Measurements from ENCODE around the gene RPN1. TPM values are rescaled to one million over a fixed set of nuclear protein-coding genes. Genes with fewer than 3 reads are reported as not detected.

RPN1 gene
- total and polyA plus RNA-seq, 10 of the 15 experiments (the other 5 are each of a cell fraction or from before 2014, with no cell fraction given): 56.1 to 266 (median 157) TPM

DNA sequence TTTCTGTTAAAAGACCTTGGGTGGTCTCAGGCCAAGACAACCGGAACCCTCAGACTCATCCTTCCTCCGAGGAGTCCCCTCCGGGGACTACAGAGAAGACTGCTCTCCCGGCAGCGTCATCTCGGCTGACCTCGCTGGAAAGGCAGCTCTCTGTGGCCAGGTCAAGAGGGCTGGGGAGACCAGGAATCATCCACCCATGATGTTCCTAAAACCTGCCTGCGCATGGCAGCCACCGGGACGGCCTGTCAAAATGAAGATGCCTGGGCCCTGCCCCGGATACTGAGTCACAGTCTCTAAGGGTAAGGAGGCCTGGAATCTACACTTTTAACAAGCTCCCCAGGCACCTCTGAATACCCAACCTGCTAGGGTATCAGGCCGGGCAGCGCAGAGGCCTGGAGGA, 78.6 kb downstream of the RPN1 start:
- SMC1A ChIA-PET (ENCODE audit: uncharacterized antibody, unreplicated experiment): no interaction called here
- TF ChIP-seq DPF2 (IDR thresholded peaks at IDR 0.05) (no peak), EZH2 (IDR thresholded peaks at IDR 0.05; ENCODE audit: borderline replicate concordance, control insufficient read depth, low read depth, low read length) (no peak), ETV6 (conservative IDR thresholded peaks at IDR 0.05 in 1 of 2, IDR thresholded peaks at IDR 0.05 in 1 of 2; ENCODE audit: borderline replicate concordance in 1 of 2, low read depth in 1 of 2) (no peak), NRF1 (conservative IDR thresholded peaks at IDR 0.05; ENCODE audit: low read depth, low read length) (no peak), SP1 (IDR thresholded peaks at IDR 0.05; ENCODE audit: low read depth, low read length) (no peak), SMARCA5 (IDR thresholded peaks at IDR 0.05) (no peak)
- Histone ChIP-seq H3K79me2 (ENCODE audit: control insufficient read depth, insufficient read depth, low read length) (no peaks in the 10 kb centered on the region), H3K9ac (ENCODE audit: control insufficient read depth, insufficient read depth, low read length) (no peak overlapping the region), H3K9me3 (replicated peaks; ENCODE audit: control insufficient read depth, insufficient read depth, low read length) (no peaks in the 10 kb centered on the region), H3K4me3 (no peak overlapping the region), H3K4me2 (ENCODE audit: control insufficient read depth, insufficient read depth) (no peak overlapping the region), H3K4me1 (ENCODE audit: control insufficient read depth, insufficient read depth, low read length) (peaks cover 6% of the 10 kb centered on the region), H3K27ac (ENCODE audit: control insufficient read depth, insufficient read depth) (no peak overlapping the region), H4K20me1 (ENCODE audit: control insufficient read depth, insufficient read depth) (no peaks in the 10 kb centered on the region), H3K27me3 (replicated peaks in 1 of 2; ENCODE audit: control insufficient read depth in 2 of 2, insufficient read depth in 2 of 2, low read length in 1 of 2) (no peaks in the 10 kb centered on the region; a peak in 2 of 4 replicates), H2AFZ (ENCODE audit: control insufficient read depth, low read depth, low read length) (no peak overlapping the region), H3K36me3 (ENCODE audit: control insufficient read depth in 2 of 2, insufficient read depth in 2 of 2, low read length in 1 of 2) (no peaks in the 10 kb centered on the region)
- in situ Hi-C loops (cut with MboI): no loop called here
- intact Hi-C loops (cut with micrococcal nuclease; ENCODE audit: unreplicated experiment): no loop called here
- POLR2A ChIA-PET: no interaction called here
- WGBS (ENCODE audit: insufficient coverage, insufficient replicate concordance, low lambda C conversion rate, missing lambda C conversion rate): 69% methylated on average over 13 of the region's 13 CpGs
- BruUV-seq (replicated peaks): no TSS peak
- ATAC-seq (no peak), DNase-seq (ENCODE audit: low read depth, low spot score) (no peak), FAIRE-seq (no peak)
- RAD21 ChIA-PET (ENCODE audit: unreplicated experiment): no interaction called here
- CTCF ChIA-PET: interaction anchor here (0.9 to 2.6 kb wide), 2 partner anchors 10 to 145 kb away, joined by 5 read pairs; no protein-coding TSS in a partner anchor

Other genes with a start within 250 kb of the RPN1 start
- gene DNAJB8, start 183.9 kb downstream of the RPN1 start, total RNA-seq (2014; rRNA removed): not detected in 2 replicates
- not detected in 2 replicates for gene DNAJB8, start 183.9 kb downstream of the RPN1 start, total RNA-seq (2014; rRNA removed; fragmentation: Illumina TruSeq; extraction: Trizol)
- not detected in 2 replicates for gene DNAJB8, start 183.9 kb downstream of the RPN1 start, total RNA-seq (2021)
- not detected in 2 replicates for gene DNAJB8, start 183.9 kb downstream of the RPN1 start, polyA plus RNA-seq (2011; rRNA removed)
- gene DNAJB8, start 183.9 kb downstream of the RPN1 start, polyA plus RNA-seq (2014; fragmentation: Illumina TruSeq; extraction: Trizol): not detected in 2 replicates
- not detected for gene DNAJB8, start 183.9 kb downstream of the RPN1 start, polyA plus RNA-seq (2014; fragmentation: Nextera tagmentation; extraction: Ambion mirVana)
- not detected in 2 replicates for gene DNAJB8, start 183.9 kb downstream of the RPN1 start, polyA plus RNA-seq (2014; rRNA removed)
- gene DNAJB8, start 183.9 kb downstream of the RPN1 start, polyA plus RNA-seq (2016; fragmentation: Nextera tagmentation; extraction: Ambion mirVana): not detected
- gene GATA2, start 157.6 kb downstream of the RPN1 start, total RNA-seq (2014; rRNA removed): not detected in 2 replicates
- not detected in 2 replicates for gene GATA2, start 157.6 kb downstream of the RPN1 start, total RNA-seq (2014; rRNA removed; fragmentation: Illumina TruSeq; extraction: Trizol)
- gene GATA2, start 157.6 kb downstream of the RPN1 start, total RNA-seq (2021): 0.13 and 0.56 TPM in 2 replicates
- not detected in 2 replicates for gene GATA2, start 157.6 kb downstream of the RPN1 start, polyA plus RNA-seq (2011; rRNA removed)
- not detected in 2 replicates for gene GATA2, start 157.6 kb downstream of the RPN1 start, polyA plus RNA-seq (2014; fragmentation: Illumina TruSeq; extraction: Trizol)
- not detected for gene GATA2, start 157.6 kb downstream of the RPN1 start, polyA plus RNA-seq (2014; fragmentation: Nextera tagmentation; extraction: Ambion mirVana)
- not detected in 2 replicates for gene GATA2, start 157.6 kb downstream of the RPN1 start, polyA plus RNA-seq (2014; rRNA removed)
- not detected for gene GATA2, start 157.6 kb downstream of the RPN1 start, polyA plus RNA-seq (2016; fragmentation: Nextera tagmentation; extraction: Ambion mirVana)
- 42.2 and 44.4 TPM in 2 replicates for gene RAB7A, start 75.4 kb upstream of the RPN1 start, total RNA-seq (2014; rRNA removed)
- 73.7 and 75.3 TPM in 2 replicates for gene RAB7A, start 75.4 kb upstream of the RPN1 start, total RNA-seq (2014; rRNA removed; fragmentation: Illumina TruSeq; extraction: Trizol)
- 151 and 171 TPM in 2 replicates for gene RAB7A, start 75.4 kb upstream of the RPN1 start, total RNA-seq (2021)
- 212 and 237 TPM in 2 replicates for gene RAB7A, start 75.4 kb upstream of the RPN1 start, polyA plus RNA-seq (2011; rRNA removed)
- gene RAB7A, start 75.4 kb upstream of the RPN1 start, polyA plus RNA-seq (2014; fragmentation: Illumina TruSeq; extraction: Trizol): 200 and 201 TPM in 2 replicates
- 10 to 100 TPM; 40.3 to 43.0 TPM for gene RAB7A, start 75.4 kb upstream of the RPN1 start, polyA plus RNA-seq (2014; fragmentation: Nextera tagmentation; extraction: Ambion mirVana)
- gene RAB7A, start 75.4 kb upstream of the RPN1 start, polyA plus RNA-seq (2014; rRNA removed): 136 and 148 TPM in 2 replicates
- 100 to 1,000 TPM; 175 to 183 TPM for gene RAB7A, start 75.4 kb upstream of the RPN1 start, polyA plus RNA-seq (2016; fragmentation: Nextera tagmentation; extraction: Ambion mirVana)
- 43.8 and 47.6 TPM in 2 replicates for gene ACAD9, start 228.8 kb upstream of the RPN1 start, total RNA-seq (2014; rRNA removed)
- 31.2 and 33.4 TPM in 2 replicates for gene ACAD9, start 228.8 kb upstream of the RPN1 start, total RNA-seq (2014; rRNA removed; fragmentation: Illumina TruSeq; extraction: Trizol)
- gene ACAD9, start 228.8 kb upstream of the RPN1 start, total RNA-seq (2021): 50.0 and 54.0 TPM in 2 replicates
- 19.9 and 31.7 TPM in 2 replicates for gene ACAD9, start 228.8 kb upstream of the RPN1 start, polyA plus RNA-seq (2011; rRNA removed)
- 35.2 and 39.8 TPM in 2 replicates for gene ACAD9, start 228.8 kb upstream of the RPN1 start, polyA plus RNA-seq (2014; fragmentation: Illumina TruSeq; extraction: Trizol)
- gene ACAD9, start 228.8 kb upstream of the RPN1 start, polyA plus RNA-seq (2014; fragmentation: Nextera tagmentation; extraction: Ambion mirVana): 10 to 100 TPM; 12.7 to 21.5 TPM
- gene ACAD9, start 228.8 kb upstream of the RPN1 start, polyA plus RNA-seq (2014; rRNA removed): 53.8 and 54.4 TPM in 2 replicates
- 10 to 100 TPM; 55.9 to 63.1 TPM for gene ACAD9, start 228.8 kb upstream of the RPN1 start, polyA plus RNA-seq (2016; fragmentation: Nextera tagmentation; extraction: Ambion mirVana)

Data from GM12878 (cell line).